ENCODE results near the gene RAPGEF6.
"Not testable (repeated sequence)": the region's sequence is repeated elsewhere in the genome, so short reads cannot be mapped to it uniquely, and the experiment has no call there.

RAPGEF6 gene

DNA sequence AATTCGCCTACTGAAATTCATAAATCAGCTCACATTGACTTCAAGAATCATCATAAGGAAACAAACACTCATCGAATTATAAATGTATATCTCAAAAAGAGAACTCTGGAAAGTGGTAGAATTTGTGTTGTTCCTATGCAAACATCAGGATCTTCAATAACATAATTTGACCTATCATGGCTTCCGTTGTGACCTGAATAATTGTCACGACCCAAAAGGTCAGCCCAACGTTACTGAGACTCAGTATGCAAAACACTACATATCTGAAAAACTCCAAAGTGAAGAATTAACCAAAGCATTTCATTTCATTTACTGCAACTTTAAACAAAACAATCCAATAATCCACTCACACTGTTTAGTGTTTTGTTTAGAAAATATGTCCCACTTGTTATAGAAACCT, 1.2 kb downstream of the RAPGEF6 start:
- H3K27ac ChIP-seq = peak overlapping the region; percentile 100
- TF ChIP-seq ZFX (IDR thresholded peaks at IDR 0.05; ENCODE audit: borderline replicate concordance) (no peak), CTCF (IDR thresholded peaks at IDR 0.05) (no peak)

GRCh38 chr5:131630963-131631350, 4.1 kb downstream of the RAPGEF6 start:
- peak overlapping the region; percentile 77 for H3K27ac ChIP-seq
- TF ChIP-seq CTCF (IDR thresholded peaks at IDR 0.05) (no peak), ZFX (IDR thresholded peaks at IDR 0.05; ENCODE audit: borderline replicate concordance) (no peak)

DNA sequence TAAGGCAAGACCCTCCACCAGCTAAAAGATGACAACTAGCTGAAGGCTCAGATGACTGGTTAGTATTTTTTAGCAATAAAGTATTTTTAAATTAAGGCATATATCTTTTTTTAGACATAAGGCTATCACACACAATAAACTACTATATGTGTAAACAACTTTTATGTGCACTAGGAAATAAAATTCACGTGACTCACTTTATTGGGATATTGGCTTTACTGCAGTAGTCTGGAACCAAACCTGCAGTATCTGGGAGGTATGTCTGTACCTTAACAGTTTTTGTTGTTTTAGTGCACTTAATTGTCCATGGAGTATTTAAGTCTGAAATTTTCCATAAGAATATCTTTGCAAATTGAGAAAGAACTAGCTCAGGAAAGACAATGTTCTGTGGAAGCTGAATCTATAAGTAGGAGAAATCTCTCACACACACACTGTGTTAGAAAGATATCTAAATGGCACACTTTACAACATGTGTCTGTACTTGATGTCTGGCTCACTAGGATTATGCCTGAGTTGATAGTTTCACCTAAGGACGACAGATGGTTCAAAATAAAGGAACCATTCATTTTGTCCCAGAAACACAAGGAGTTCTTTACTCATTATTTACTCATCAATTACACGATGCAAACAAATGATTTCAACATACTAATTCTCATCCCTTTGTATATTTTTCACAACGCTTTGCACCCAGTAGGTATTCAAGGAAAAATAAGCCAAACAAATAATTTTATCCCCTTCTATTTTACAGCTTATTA, 4.6 kb downstream of the RAPGEF6 start:
- TF ChIP-seq ZFX (IDR thresholded peaks at IDR 0.05; ENCODE audit: borderline replicate concordance) (no peak), CTCF (IDR thresholded peaks at IDR 0.05) (no peak)
- H3K27ac ChIP-seq = peak overlapping the region; percentile 77

- no peak for TF ChIP-seq ZFX (IDR thresholded peaks at IDR 0.05; ENCODE audit: borderline replicate concordance)
- TF ChIP-seq CTCF (IDR thresholded peaks at IDR 0.05) = no peak
- H3K27ac ChIP-seq = peak overlapping the region; percentile 77
These were observed 6.0 kb downstream of the RAPGEF6 start for GRCh38 chr5:131628990-131629389.

GRCh38 chr5:131627207-131627865, 7.7 kb downstream of the RAPGEF6 start:
- no peak overlapping the region for H3K27ac ChIP-seq
- no peak for TF ChIP-seq CTCF (IDR thresholded peaks at IDR 0.05)
- TF ChIP-seq ZFX (IDR thresholded peaks at IDR 0.05; ENCODE audit: borderline replicate concordance) = no peak

DNA sequence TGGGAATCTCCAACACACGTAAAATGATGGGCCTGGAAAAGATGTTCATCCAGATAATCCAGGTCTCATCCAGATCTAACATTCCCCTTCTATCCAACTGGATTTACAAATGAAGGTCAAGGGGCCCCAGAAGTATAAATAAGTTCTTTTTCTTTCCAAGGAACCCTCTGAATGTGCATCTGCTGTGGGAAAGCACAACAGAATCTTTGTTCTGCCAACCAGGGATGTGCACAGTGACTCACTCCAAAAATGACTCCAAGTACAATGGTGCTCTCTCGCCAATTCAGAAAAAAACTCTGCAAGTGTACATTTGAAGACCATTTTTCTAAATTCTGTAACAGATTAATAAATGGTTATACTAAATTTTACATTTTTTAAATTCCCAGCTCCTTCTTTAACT, 12.4 kb downstream of the RAPGEF6 start:
- TF ChIP-seq CTCF (IDR thresholded peaks at IDR 0.05) (no peak), ZFX (IDR thresholded peaks at IDR 0.05; ENCODE audit: borderline replicate concordance) (no peak)
- H3K27ac ChIP-seq = no peak overlapping the region

DNA sequence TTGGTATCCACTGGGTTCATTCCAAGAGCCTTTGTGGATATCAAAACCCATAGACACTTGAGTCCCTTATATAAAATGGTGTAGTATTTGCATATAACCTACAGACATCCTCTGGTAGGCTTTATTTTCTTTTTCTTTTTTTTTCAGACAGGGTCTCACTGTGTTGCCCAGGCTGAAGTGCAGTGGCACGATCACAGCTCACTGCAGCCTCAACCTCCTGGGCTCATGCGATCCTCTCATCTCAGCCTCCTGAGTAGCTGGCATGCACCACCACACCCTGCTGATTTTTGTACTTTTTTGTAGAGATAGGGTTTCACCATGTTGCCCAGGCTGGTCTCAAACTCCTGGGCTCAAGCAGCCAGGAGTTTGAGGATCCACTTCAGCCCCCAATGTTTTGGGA, 13.9 kb downstream of the RAPGEF6 start:
- H3K27ac ChIP-seq = not testable (repeated sequence)
